Epidermal melanocyte (primary cell): ENCODE measurements around the gene MTSS2.
"Not testable (repeated sequence)": the region's sequence is repeated elsewhere in the genome, so short reads cannot be mapped to it uniquely, and the experiment has no call there.

ENCODE experiments used
- DNase-seq: peaks from one replicate; pipeline ENCODE4 v3.0.0; 2011; ENCODE audit warnings: low spot score; ENCODE audit not compliant: insufficient read length

Gene MTSS2

GRCh38 chr16:70656065-70656711 is 29.7 kb downstream of the MTSS2 start:
- DNase-seq, result no peak

- DNase-seq, result no peak
Observed at GRCh38 chr16:70653809-70654771, 31.8 kb downstream of the MTSS2 start.

- no peak for DNase-seq
Observed at GRCh38 chr16:70653406-70653805, 32.4 kb downstream of the MTSS2 start.

- DNase-seq, result no peak
Observed at GRCh38 chr16:70652322-70652721, 33.5 kb downstream of the MTSS2 start.

- DNase-seq, result no peak
Observed at GRCh38 chr16:70651524-70651923, 34.3 kb downstream of the MTSS2 start.

- no peak for DNase-seq
Observed at GRCh38 chr16:70650216-70650615, 35.6 kb downstream of the MTSS2 start.

GRCh38 chr16:70649300-70649699 is 36.6 kb downstream of the MTSS2 start:
- no peak for DNase-seq

GRCh38 chr16:70648606-70649005 is 37.2 kb downstream of the MTSS2 start:
- no peak for DNase-seq

- no peak for DNase-seq
Observed at GRCh38 chr16:70647441-70648359, 38.2 kb downstream of the MTSS2 start.

- no peak for DNase-seq
Observed at GRCh38 chr16:70646260-70647241, 39.3 kb downstream of the MTSS2 start, which contains the start of gene IL34. IL34 (plus strand) TSS chr16:70646559; CDS start chr16:70646948, 389 bp downstream.

- DNase-seq, result no peak
Observed at GRCh38 chr16:70644763-70645597, 40.9 kb downstream of the MTSS2 start.

GRCh38 chr16:70643264-70643663 is 42.6 kb downstream of the MTSS2 start:
- DNase-seq, result not testable (repeated sequence)

- DNase-seq, result no peak
Observed at GRCh38 chr16:70642633-70643032, 43.2 kb downstream of the MTSS2 start.

GRCh38 chr16:70638814-70639792 is 46.8 kb downstream of the MTSS2 start:
- DNase-seq, result no peak
